NCI-H2029 treated with DMSO at 0.1 percent for 48 hours (cell line): ENCODE data around the gene NTN4.
"Not testable (repeated sequence)": the region's sequence is repeated elsewhere in the genome, so short reads cannot be mapped to it uniquely, and the experiment has no call there.

Experiments
- DNase-seq: peaks from one replicate; lab custom pipeline; 2025; lab: John Stamatoyannopoulos, UW

Gene NTN4

DNA sequence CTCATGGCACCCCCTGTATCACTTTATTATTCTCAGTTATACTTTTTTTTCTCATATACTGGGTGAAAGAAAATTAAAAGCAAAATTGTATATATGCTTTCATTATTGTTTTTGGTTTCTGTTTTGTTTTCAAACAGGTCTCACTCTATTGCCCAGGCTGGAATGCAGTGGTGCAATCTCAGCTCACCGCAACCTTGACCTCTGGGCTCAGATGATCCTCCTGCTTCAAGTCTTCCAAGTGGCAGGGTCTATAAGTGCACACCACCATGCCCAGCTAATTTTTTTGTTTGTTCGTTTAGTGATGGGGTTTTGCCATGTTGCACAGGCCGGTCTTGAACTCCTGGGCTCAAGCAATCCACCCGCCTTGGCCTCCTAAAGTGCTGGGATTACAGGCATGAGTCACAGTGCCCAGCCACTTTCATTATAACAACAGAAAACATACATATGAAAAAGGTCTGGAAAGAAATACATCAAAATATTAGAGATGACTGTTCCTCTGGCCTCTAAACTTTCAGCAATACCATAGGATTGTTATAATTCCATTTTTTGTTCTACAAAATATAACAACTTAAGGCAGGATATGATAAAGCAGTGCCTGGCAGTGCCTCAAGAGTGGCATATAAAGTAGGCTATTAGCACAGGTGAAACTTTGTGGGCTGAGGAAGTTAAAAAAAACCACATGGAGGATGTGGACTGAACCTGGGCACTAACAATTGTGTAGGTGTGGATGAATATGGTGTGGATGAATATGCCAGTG, 5.8 kb upstream of the NTN4 start:
- no peak for DNase-seq

GRCh38 chr12:95790917-95791849, 619 bp upstream of the NTN4 start:
- DNase-seq: no peak

DNA sequence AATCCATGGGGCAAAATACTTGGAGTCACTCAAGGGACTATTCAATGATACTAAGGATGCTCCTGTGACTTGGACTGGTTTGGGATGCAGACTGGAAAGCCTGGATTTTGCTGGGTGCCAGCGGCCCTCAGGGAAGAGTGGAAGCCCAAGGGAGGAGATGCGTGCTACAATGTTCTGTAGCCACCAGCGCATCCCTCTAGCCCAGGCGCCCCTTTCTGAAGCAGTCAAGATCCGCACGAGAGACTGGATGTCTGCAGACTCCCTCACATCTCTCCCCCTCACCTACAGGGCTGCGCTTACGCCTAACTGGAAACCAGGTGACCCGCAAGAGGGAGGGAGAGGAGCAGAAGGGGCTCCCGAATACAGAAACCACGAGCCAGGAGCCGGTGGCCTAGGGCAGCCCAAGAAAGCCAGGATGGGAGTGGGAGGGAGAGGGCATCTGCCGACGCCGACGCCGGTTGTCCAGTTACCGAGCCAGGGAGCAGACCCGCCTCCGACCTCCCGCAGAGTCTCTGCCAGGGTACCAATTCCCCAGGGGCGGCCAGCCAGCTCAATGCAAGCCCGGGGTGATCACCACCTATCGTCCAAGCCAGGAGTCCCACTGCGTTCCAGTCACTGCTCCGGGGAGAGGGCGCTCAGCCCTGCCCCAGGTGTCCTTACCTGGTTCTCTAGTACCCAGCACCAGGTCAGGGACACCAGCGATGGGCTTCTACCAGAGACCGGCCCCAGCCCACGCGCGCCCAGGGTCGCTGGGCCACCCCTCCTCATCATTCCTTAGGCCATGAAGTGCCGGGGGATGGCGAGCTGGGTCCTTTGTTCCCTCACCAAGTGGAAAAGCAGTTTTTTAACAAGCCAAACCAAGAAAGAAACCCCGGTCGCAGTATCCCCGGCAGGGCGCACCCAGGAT, 1.2 kb downstream of the NTN4 start:
- DNase-seq: no peak

DNA sequence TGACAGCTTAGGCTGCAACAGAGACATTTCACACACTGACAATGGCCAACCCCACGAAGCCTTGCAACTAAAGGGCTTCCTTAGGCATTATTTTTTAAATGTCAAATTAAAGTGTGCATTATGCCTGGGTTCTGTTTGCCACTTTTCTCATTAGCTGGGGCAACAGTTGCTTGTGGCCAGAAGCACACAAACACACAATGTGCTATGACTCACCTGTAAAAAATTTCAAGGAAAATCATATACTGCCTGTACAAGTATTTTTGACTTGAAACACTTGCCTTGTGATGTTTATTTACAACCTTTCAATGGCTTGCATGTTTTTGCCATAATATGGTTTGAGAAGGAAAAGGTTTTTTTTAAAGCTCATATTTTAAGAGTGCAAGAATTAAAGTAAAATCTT, 1.9 kb downstream of the NTN4 start:
- DNase-seq: no peak

GRCh38 chr12:95787274-95787818, 3.2 kb downstream of the NTN4 start:
- no peak for DNase-seq

- no peak for DNase-seq
These were observed 5.6 kb downstream of the NTN4 start for GRCh38 chr12:95784915-95785314.

DNA sequence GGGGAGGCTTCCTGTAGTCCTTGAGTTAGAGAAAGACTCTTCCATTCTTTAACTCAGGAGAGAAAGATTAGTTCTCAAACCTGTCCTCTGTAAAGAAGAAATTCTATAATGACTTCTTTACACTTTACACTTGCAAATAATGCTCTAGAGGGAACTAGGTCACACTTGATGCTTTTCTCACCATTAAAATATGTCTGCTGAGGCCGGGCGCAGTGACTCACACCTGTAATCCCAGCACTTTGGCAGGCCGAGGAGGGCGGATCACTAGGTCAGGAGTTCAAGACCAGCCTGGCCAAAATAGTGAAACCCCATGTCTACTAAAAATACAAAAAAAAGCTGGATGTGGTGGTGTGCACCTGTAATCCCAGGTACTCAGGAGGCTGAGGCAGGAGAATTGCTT, 6.3 kb downstream of the NTN4 start:
- DNase-seq: no peak

DNA sequence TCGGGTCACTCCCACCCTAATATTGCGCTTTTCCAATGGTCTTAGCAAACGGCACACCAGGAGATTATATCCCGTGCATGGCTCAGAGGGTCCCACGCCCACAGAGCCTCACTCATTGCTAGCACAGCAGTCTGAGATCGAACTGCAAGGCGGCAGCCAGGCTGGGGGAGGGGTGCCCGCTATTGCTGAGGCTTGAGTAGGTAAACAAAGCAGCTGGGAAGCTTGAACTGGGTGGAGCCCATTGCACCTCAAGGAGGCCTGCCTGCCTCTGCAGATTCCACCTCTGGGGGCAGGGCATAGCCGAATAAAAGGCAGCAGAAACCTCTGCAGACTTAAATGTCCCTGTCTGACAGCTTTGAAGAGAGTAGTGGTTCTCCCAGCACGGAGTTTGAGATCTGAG, 15.1 kb downstream of the NTN4 start:
- DNase-seq: not testable (repeated sequence)

DNA sequence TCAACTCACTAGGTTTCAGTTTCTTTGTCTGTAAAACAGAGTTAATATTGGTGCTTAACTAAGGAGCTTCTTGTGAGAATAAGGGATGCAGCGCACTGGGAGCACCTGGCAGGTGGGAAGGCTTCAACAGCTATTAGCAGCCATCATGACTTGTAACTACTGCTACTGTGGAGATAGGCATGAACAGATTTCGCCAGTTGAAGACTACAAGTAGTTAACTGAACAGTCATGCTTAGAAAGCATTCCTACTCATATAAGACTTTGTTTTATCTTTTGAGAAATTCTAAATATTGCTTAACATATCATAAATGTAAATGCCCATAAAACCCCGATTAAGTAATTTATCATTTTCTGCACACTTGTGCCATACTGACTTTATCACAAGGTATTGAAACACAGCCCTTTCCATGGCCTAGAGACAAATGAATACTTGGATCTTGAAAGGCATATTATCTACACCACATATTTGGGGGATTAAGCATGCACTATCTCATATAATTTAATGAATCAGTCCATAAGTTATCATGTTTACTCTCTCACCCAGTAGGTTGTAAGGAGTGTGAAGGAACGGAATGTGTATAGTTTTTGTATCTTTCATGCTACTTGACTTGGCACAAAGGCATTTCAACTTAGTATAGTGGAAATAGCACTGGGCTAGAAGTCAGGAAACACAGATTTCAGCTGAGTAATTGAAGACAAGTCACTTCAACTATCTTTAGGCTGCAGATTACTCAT, 16.1 kb downstream of the NTN4 start:
- no peak for DNase-seq

DNA sequence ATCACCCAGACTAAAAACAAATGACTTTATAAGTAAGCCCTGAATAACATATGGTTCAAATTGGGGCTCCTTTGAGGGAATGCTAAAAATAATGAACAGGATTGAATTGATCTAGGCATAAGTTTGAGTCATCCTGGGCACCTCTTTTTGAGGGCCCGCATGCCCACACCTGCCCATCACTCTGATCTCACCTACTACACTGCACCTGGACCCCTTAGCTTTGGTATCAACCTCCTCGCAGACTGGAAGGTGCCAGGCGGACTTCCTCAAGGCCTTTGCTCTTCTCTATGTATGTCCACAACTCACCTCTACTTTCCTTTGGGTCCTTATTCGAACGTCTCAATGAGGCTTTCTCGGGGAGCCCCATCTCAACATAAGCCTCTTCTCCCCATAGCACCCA, 17.2 kb downstream of the NTN4 start:
- no peak for DNase-seq

DNA sequence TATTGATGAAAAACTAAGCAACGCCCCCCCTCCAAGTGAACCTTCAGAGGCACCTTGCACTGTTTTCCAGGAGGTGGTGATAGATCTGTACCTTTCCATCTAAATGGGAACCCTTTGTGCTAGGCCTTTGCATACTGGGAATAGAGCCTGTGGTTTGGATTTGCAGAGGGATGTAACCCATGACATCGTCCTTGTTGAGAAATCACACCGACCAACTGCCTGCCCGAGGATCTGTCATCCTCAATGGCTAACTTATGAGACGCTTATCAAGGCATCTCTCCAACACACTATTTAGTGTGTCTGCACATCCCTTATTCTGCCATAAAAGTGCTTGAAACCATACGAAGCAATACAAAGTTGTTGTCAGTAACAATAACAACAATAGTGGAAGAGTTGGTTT, 22.9 kb downstream of the NTN4 start:
- no peak for DNase-seq

GRCh38 chr12:95766356-95767019, 24.1 kb downstream of the NTN4 start:
- no peak for DNase-seq

DNA sequence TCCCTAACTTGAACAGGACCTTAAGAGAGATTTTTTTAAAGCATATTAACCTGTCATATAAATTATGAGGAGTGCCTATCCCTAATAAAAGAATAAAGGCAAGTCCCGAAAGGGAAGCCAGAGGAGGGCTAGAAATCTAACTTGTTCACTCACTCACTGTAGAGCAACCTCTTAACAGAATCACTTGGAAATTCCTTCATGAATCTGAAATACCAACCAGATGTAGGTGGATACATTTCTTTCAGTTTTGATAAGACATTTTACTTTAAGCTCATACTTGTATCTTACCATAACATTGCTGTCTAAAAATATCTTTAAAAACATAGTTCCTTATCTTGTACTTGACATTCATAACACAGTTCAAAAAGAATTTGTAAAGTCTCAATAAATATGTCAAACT, 25.7 kb downstream of the NTN4 start:
- DNase-seq: no peak

DNA sequence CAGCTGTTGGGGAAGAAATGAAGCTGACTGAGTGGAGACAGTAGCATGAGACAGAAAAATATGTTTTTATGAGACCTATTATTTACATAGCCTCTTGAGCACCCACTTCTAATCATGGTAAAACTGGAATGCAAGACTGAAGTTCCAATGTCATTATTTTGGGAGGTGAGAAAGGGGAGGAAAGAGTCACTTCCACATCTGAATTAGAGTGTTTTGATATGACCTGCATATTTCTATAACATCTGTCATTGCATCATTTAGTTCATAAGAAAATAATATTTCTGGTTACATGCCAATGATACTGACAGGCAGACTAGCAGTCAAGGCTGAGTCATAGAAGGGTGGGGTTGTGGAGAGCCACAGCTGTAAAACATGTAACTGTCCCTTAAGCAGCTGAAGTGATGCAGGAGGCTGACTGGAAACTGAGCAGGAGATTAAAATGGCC, 26.7 kb downstream of the NTN4 start:
- peak; percentile 63 for DNase-seq

DNA sequence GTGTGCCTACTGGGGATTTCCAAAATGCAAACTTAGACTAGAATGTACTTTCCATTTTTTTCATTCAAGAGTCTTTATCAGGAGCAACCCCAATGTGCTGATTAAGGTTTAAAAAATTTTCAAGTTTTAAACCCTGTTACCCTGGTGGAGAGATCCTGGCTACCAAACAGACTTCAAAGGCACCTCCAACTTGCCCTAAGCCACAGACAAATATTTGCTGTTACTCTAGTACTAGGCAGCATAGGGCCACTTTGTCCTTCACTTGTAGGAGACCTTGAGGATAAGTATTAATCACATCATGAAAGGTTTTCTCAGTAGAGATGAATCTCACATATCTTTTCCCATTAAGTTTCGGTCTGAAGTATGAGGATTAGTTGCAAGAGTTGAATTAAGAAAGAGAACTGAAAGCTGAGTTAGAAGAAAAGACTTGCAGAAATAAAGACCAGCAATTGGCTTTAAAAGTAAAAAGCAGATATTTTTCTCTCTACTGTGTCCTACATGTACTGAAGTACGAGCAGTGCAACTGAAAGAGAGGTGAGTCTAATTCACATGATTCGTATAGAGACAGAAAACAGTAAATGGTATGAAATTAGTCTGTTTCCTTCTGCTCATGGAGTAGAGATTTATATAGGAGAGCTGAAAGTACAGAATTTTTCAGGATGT, 28.3 kb downstream of the NTN4 start:
- DNase-seq: no peak

DNA sequence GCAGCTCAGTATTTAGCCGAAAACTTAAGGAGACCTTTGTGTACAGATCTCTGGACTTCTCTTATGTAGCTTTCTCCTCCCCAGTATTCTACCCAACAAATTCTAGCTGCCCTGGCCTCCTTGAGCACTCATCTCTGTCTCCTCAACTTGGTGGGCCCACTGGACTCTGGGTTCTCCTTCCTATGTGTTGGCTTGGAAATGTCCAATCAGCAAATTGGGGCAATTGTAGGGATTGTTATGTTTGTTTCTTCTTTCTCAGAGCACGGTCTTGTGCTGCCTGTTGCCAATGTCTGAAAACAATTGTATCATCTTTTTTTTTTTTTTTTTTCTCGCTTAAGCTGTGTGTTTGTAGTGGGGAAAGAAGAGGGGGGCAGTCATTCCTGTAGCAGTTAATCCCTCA, 30.2 kb downstream of the NTN4 start:
- DNase-seq: no peak

GRCh38 chr12:95759718-95760117, 30.8 kb downstream of the NTN4 start:
- DNase-seq: no peak

DNA sequence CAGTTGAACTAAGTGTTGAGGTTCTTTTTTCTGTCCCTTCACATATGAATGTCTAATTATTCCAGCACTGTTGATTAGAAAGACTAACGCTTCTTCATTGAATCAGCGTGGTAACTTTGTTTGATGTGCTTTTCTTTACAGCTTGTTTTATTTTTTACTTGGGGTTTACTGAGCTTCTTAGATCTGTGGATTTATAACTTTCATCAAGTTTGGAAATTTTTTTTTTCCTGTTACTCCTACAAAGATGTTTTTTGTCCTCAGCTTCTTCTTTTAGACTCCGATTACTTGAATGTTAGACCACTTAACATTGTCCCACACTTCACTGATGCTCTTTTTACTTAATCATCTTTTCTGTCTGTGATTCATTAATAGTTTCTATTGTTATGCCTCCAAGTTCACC, 31.5 kb downstream of the NTN4 start:
- no peak for DNase-seq

DNA sequence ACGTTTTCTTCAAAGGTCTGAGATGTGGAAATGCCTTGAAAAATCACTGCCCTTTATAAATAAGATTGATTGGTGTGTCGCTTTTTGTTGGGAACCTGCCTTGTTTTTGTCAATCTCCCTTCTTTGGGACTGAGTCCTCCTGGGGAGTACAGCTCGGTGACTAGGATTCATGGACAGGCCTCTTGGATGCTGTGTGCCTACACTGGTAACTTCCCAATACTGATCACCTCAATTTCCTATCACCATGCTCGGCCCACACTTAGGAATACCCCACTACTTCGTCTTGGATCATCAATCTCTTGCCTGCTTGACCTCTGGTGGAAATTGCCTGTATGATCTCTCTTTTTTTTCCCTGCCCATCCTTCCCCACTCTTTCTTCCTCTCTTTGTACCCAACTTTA, 34.2 kb downstream of the NTN4 start:
- DNase-seq: no peak

DNA sequence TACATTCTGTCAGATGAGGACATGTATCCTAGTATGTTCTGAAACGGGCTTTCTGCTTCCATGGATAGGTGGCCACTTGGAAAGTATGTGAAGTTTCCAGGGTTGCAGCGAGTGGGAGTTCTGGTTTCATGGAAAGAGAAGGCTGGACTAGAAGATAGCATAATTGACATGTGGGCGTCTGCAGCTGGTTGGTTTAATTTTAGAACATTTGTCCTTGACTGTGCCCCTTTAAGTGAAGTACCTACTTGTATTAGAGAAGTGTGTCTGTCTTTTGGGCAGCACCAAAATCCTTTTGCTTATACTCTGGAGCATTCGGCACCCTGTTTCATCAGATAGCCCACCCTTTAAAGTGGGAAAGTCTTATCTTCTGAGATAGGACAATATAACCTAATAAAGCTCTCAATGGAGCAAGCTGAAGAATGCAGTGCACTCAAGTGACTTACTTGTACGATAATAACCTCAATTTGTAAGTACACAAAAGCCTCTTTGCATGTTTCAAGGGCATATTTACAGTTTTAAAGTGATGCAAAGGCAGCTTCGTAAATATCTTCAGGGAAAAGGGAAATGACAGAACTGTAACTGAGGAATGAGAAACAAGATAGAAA, 35.2 kb downstream of the NTN4 start:
- DNase-seq: no peak
